Karpas-422 (cell line): ENCODE results near the gene CACUL1. TPM values are rescaled to one million over a fixed set of nuclear protein-coding genes. Genes with fewer than 3 reads are reported as not detected.
"Not testable (repeated sequence)": the region's sequence is repeated elsewhere in the genome, so short reads cannot be mapped to it uniquely, and the experiment has no call there.

Experiments
- DNase-seq: peaks from one replicate; pipeline ENCODE4 v3.0.0-alpha.2; 2015
- H2AFZ ChIP-seq: fragments of 200-600 bp; sonication (generic); 2 replicates; pipeline ENCODE4 v1.6.1; 2014; ENCODE audit warnings: antibody characterized with exemption, low read length, mixed read lengths
- H3K27ac ChIP-seq: fragments of 200-600 bp; sonication (generic); 2 replicates; pipeline ENCODE4 v1.5.1; 2014; ENCODE audit warnings: mild to moderate bottlenecking, low read length, moderate library complexity
- H3K27me3 ChIP-seq: fragments of 200-600 bp; sonication (generic); 2 replicates; pipeline ENCODE4 v1.6.1; 2014; ENCODE audit warnings: low read length, mixed read lengths
- H3K36me3 ChIP-seq: fragments of 200-600 bp; sonication (generic); 2 replicates; pipeline ENCODE4 v1.6.1; 2014; ENCODE audit warnings: low read length, mixed read lengths; ENCODE audit not compliant: insufficient read depth
- H3K4me1 ChIP-seq: fragments of 200-600 bp; sonication (generic); 2 replicates; pipeline ENCODE4 v1.6.1; 2014; ENCODE audit warnings: mild to moderate bottlenecking, low read length, mixed read lengths
- H3K4me2 ChIP-seq: fragments of 200-600 bp; sonication (generic); 2 replicates; pipeline ENCODE4 v1.6.1; 2014; ENCODE audit warnings: low read length, low read depth, mild to moderate bottlenecking; ENCODE audit not compliant: poor library complexity, severe bottlenecking
- H3K4me3 ChIP-seq: fragments of 200-600 bp; sonication (generic); 2 replicates; pipeline ENCODE4 v1.5.1; 2014; ENCODE audit warnings: mild to moderate bottlenecking, antibody characterized with exemption, low read length, mixed read lengths
- H3K79me2 ChIP-seq: fragments of 200-600 bp; sonication (generic); 2 replicates; pipeline ENCODE4 v1.6.1; 2014; ENCODE audit warnings: mild to moderate bottlenecking, low read length, mixed read lengths
- H3K9ac ChIP-seq: fragments of 200-600 bp; sonication (generic); 2 replicates; pipeline ENCODE4 v1.6.0; 2014; ENCODE audit warnings: low read length
- H3K9me2 ChIP-seq: fragments of 200-600 bp; sonication (generic), shearing (Covaris generic); replicated peaks from 2 replicates; pipeline ENCODE4 v1.6.0; 2014; ENCODE audit warnings: mild to moderate bottlenecking, low read length, moderate library complexity; ENCODE audit not compliant: insufficient read depth
- H3K9me3 ChIP-seq: fragments of 300-700, 200-600 bp; sonication (generic); 2 replicates; pipeline ENCODE4 v1.6.1; 2014; ENCODE audit warnings: low read length, mixed read lengths
- H4K20me1 ChIP-seq: fragments of 200-600 bp; sonication (generic); 2 replicates; pipeline ENCODE4 v1.6.1; 2014; ENCODE audit warnings: mild to moderate bottlenecking, antibody characterized with exemption, low read length, low read depth; ENCODE audit not compliant: insufficient read depth
- total RNA-seq: library from RNA; depleted of rRNA; stranded (reverse); fragments of >200 nt; shearing (Covaris generic); gene quantifications from 2 replicates; pipeline ENCODE4 v1.2.3, GENCODE V29; 2014; ENCODE audit warnings: low replicate concordance

CACUL1 gene
- total RNA-seq, 1 experiment from 2014 or later: 50.3 TPM

DNA sequence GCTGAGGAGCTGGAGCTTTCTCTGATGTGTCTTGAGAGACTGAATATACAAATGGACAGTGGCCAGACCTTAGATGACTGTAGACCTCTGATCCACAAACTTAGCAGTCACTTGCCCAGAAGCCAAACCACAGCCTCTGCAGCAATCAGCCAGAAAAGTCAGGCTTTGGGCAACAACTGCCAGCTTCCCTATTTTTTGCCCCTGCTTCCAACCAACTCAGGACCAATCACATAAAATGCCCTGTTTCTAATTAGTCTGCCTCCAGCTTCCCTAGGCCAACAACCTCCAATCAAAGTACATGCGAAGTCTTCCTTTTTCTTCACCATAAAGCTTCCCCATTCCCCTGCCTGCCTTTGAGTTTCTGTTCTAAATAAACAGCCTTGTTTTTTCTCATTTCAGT is 37.8 kb upstream of the CACUL1 start:
- no peak overlapping the region for H3K9ac ChIP-seq

GRCh38 chr10:118790058-118790457 is 35.3 kb upstream of the CACUL1 start:
- no peak for DNase-seq

More for the DNA sequence above, 37.8 kb upstream of the CACUL1 start:
- H3K4me1 ChIP-seq: no peaks in the 10 kb centered on the region
- no peak overlapping the region for H3K4me2 ChIP-seq
- H4K20me1 ChIP-seq: no peaks in the 10 kb centered on the region
- no peak overlapping the region for H2AFZ ChIP-seq
- H3K4me3 ChIP-seq: no peak overlapping the region
- H3K36me3 ChIP-seq: no peaks in the 10 kb centered on the region
- no peaks in the 10 kb centered on the region for H3K79me2 ChIP-seq
- no peak overlapping the region for H3K27ac ChIP-seq
- no peaks in the 10 kb centered on the region for H3K9me3 ChIP-seq
- no peaks in the 10 kb centered on the region for H3K27me3 ChIP-seq
- no peaks in the 10 kb centered on the region for H3K9me2 ChIP-seq
- no peak for DNase-seq

GRCh38 chr10:118785551-118785950 is 30.8 kb upstream of the CACUL1 start:
- Histone ChIP-seq H3K27me3 (no peaks in the 10 kb centered on the region), H3K4me3 (no peak overlapping the region), H3K9ac (no peak overlapping the region), H3K9me2 (no peaks in the 10 kb centered on the region), H3K36me3 (no peaks in the 10 kb centered on the region), H3K79me2 (no peaks in the 10 kb centered on the region), H3K4me2 (no peak overlapping the region), H3K4me1 (no peaks in the 10 kb centered on the region), H4K20me1 (no peaks in the 10 kb centered on the region), H2AFZ (no peak overlapping the region), H3K27ac (no peak overlapping the region), H3K9me3 (no peaks in the 10 kb centered on the region)
- no peak for DNase-seq

More at GRCh38 chr10:118790058-118790457, 35.3 kb upstream of the CACUL1 start:
- H3K9me2 ChIP-seq: no peaks in the 10 kb centered on the region
- H3K27me3 ChIP-seq: no peaks in the 10 kb centered on the region
- H3K4me2 ChIP-seq: no peak overlapping the region
- H3K27ac ChIP-seq: no peak overlapping the region
- H3K9ac ChIP-seq: no peak overlapping the region
- no peak overlapping the region for H3K4me3 ChIP-seq
- no peaks in the 10 kb centered on the region for H3K79me2 ChIP-seq
- no peak overlapping the region for H2AFZ ChIP-seq
- no peaks in the 10 kb centered on the region for H3K9me3 ChIP-seq
- no peaks in the 10 kb centered on the region for H3K4me1 ChIP-seq
- no peaks in the 10 kb centered on the region for H3K36me3 ChIP-seq
- no peaks in the 10 kb centered on the region for H4K20me1 ChIP-seq

DNA sequence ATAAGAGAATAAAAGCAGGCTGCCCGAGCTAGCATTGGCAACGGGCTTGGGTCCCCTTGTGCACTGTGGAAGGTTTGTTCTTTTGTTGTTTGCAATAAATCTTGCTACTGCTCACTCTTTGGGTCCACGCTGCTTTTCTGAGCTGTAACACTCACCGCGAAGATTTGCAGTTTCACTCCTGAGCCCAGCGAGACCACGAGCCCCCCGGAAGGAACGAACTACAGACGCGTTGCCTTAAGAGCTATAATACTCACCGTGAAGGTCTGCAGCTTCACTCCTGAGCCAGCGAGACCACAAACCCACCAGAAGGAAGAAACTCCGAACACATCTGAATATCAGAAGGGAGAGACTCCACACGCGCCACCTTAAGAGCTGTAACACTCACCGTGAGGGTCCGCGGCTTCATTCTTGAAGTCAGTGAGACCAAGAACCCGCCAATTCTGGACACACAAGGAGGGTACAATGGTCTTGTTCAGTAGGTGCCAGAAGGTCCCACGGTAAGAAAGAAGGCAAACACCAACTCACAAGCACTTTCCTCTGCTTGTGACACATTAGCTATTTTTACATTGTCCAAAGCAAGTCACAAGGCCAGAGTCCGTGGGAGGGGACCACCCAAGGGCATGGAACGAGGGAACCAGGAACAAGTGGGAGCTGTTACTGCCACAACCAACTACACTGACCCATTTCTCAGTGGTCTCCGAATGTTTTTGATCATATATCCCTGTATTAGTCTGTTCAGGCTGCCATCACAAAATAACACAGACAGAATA is 29.2 kb upstream of the CACUL1 start:
- H3K36me3 ChIP-seq: no peaks in the 10 kb centered on the region
- no peak for DNase-seq
- H3K79me2 ChIP-seq: no peaks in the 10 kb centered on the region
- H3K4me3 ChIP-seq: no peak overlapping the region
- no peak overlapping the region for H2AFZ ChIP-seq
- no peaks in the 10 kb centered on the region for H4K20me1 ChIP-seq
- no peaks in the 10 kb centered on the region for H3K9me3 ChIP-seq
- no peaks in the 10 kb centered on the region for H3K27me3 ChIP-seq
- no peaks in the 10 kb centered on the region for H3K4me1 ChIP-seq
- no peaks in the 10 kb centered on the region for H3K9me2 ChIP-seq
- H3K9ac ChIP-seq: no peak overlapping the region
- H3K27ac ChIP-seq: no peak overlapping the region
- no peak overlapping the region for H3K4me2 ChIP-seq

DNA sequence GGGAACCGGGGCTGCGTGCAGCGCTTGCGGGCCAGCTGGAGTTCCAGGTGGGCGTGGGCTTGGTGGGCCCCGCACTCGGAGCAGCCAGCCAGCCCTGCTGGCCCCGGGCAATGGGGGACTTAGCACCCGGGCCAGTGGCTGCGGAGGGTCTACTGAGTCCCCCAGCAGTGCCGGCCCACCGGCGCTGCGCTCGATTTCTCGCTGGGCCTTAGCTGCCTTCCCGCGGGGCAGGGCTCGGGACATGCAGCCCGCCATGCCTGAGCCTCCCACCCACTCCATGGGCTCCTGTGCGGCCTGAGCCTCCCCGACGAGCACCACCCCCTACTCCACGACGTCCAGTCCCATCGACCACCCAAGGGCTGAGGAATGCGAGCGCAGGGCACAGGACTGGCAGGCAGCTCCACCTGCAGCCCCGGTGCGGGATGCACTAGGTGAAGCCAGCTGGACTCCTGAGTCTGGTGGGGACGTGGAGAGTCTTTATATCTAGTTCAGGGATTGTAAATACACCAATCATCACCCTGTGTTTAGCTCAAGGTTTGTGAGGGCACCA is 28.2 kb upstream of the CACUL1 start:
- H3K9ac ChIP-seq, DNase-seq, H3K27me3 ChIP-seq, H3K9me2 ChIP-seq, H3K4me1 ChIP-seq, H2AFZ ChIP-seq, H3K27ac ChIP-seq, H4K20me1 ChIP-seq, H3K4me2 ChIP-seq, H3K36me3 ChIP-seq, H3K4me3 ChIP-seq, H3K9me3 ChIP-seq, H3K79me2 ChIP-seq: not testable (repeated sequence)

GRCh38 chr10:118781541-118781940 is 26.8 kb upstream of the CACUL1 start:
- Histone ChIP-seq H3K4me3 (no peak overlapping the region), H3K9me3 (no peaks in the 10 kb centered on the region), H3K79me2 (no peaks in the 10 kb centered on the region), H4K20me1 (no peaks in the 10 kb centered on the region), H3K4me2 (no peak overlapping the region), H3K36me3 (no peaks in the 10 kb centered on the region), H3K27me3 (no peaks in the 10 kb centered on the region), H3K4me1 (no peaks in the 10 kb centered on the region), H3K27ac (no peak overlapping the region), H2AFZ (no peak overlapping the region), H3K9me2 (no peaks in the 10 kb centered on the region), H3K9ac (no peak overlapping the region)
- DNase-seq: no peak

DNA sequence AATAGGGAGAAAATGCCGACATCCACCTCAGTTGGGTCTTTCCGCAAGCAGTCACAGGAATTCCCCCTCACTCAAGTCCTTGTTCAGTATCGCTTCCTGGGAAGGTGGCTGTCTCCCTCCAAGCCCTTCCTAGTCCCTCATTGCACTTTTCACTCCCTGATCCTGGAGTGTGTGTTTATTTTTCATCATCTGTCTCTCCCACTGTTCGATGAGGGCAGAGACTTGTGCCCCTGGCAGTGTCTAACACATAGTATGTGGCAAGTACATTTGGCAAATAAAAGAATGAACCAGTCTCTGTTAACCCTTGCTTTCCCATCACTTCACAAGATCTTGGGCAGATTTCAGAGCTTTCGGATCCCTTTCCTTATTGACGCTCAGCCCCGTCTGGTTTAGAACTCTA is 24.0 kb upstream of the CACUL1 start:
- H3K27ac ChIP-seq: no peak overlapping the region
- H3K9me3 ChIP-seq: no peaks in the 10 kb centered on the region
- no peaks in the 10 kb centered on the region for H3K79me2 ChIP-seq
- no peaks in the 10 kb centered on the region for H3K9me2 ChIP-seq
- no peak overlapping the region for H3K4me3 ChIP-seq
- no peaks in the 10 kb centered on the region for H3K36me3 ChIP-seq
- no peak for DNase-seq
- H3K4me2 ChIP-seq: no peak overlapping the region
- H3K4me1 ChIP-seq: no peaks in the 10 kb centered on the region
- H4K20me1 ChIP-seq: no peaks in the 10 kb centered on the region
- no peaks in the 10 kb centered on the region for H3K27me3 ChIP-seq
- no peak overlapping the region for H3K9ac ChIP-seq
- H2AFZ ChIP-seq: no peak overlapping the region

DNA sequence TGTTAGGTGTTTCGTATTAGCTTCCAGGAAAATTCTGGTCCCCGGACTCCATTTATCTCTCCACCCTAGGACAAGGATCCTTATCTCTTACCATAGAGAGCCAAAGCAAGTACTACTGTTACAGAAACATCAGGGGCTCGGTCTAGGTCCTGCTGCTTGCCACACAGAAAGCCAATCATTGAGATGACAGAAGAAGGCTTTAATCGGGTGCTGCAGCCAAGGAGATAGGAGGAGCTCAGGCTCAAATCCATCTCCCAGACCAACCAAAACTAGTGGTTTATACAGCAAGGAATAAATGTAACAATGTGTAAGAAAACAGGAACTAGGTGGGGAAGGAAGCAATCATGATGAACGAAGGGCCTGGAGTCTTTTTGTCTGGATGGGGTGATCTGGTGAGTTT is 22.2 kb upstream of the CACUL1 start:
- H3K4me2 ChIP-seq: no peak overlapping the region
- no peak overlapping the region for H3K9ac ChIP-seq
- H4K20me1 ChIP-seq: no peaks in the 10 kb centered on the region
- no peaks in the 10 kb centered on the region for H3K27me3 ChIP-seq
- DNase-seq: no peak
- no peak overlapping the region for H3K27ac ChIP-seq
- no peaks in the 10 kb centered on the region for H3K4me1 ChIP-seq
- H2AFZ ChIP-seq: no peak overlapping the region
- no peaks in the 10 kb centered on the region for H3K36me3 ChIP-seq
- no peaks in the 10 kb centered on the region for H3K79me2 ChIP-seq
- H3K4me3 ChIP-seq: no peak overlapping the region
- no peaks in the 10 kb centered on the region for H3K9me3 ChIP-seq
- no peaks in the 10 kb centered on the region for H3K9me2 ChIP-seq
